Heart left ventricle (tissue), 16 donors: ENCODE results near the gene CGB2. TPM values are rescaled to one million over a fixed set of nuclear protein-coding genes. Genes with fewer than 3 reads are reported as not detected.

Experiments used
- ATAC-seq, 4 donors: fragments of 200-7000 bp; cut with Tn5 transposase; one replicate each; pipeline ENCODE4 v1.9.1; 2020 to 2022; ENCODE audit warnings: moderate library complexity in 4 of 4, mild to moderate bottlenecking in 3 of 4, moderate number of reproducible peaks in 1 of 4
- DNase-seq, 5 donors: peaks; one replicate each; pipeline ENCODE4 v3.0.0-alpha.2; 2020
- H3K27ac ChIP-seq, 12 donors: fragments of 200-600 bp; sonication (generic) in 4 of 12; one replicate each; pipeline versions ENCODE4 v1.5.0 to v1.8.0; 2016 to 2022; ENCODE audit warnings: mild to moderate bottlenecking in 2 of 12
- H3K27me3 ChIP-seq, 9 donors: fragments of 200-600 bp; sonication (generic) in 2 of 9; one replicate each; pipeline versions ENCODE4 v1.5.1 to v1.8.0; 2016 to 2022; ENCODE audit warnings: mild to moderate bottlenecking in 3 of 9
- H3K36me3 ChIP-seq, 9 donors: fragments of 200-600 bp; sonication (generic) in 2 of 9; one replicate each; pipeline versions ENCODE4 v1.5.0 to v1.8.0; 2018 to 2022; ENCODE audit warnings: mild to moderate bottlenecking in 2 of 9
- H3K4me1 ChIP-seq, 12 donors: fragments of 200-600 bp; sonication (generic) in 4 of 12; one replicate each; pipeline versions ENCODE4 v1.5.0 to v1.8.0; 2016 to 2022; ENCODE audit warnings: mild to moderate bottlenecking in 3 of 12
- H3K4me3 ChIP-seq, 12 donors: fragments of 200-600 bp; sonication (generic) in 4 of 12; one replicate each; pipeline versions ENCODE4 v1.5.0 to v1.8.0; 2017 to 2022; ENCODE audit warnings: mild to moderate bottlenecking in 9 of 12, moderate library complexity in 4 of 12
- H3K9me3 ChIP-seq, 12 donors: fragments of 200-600 bp; sonication (generic) in 4 of 12; one replicate each; pipeline versions ENCODE4 v1.5.0 to v1.8.0; 2016 to 2022; ENCODE audit warnings: mild to moderate bottlenecking in 1 of 12
- CTCF ChIP-seq, 12 donors: fragments of 200-600 bp; sonication (generic) in 4 of 12; IDR thresholded peaks; one replicate each; pipeline versions ENCODE4 v1.5.0 to v1.8.0; 2018 to 2022; ENCODE audit warnings: antibody characterized with exemption in 12 of 12, mild to moderate bottlenecking in 5 of 12
- POLR2A ChIP-seq, 2 donors: fragments of 450-650 bp; IDR thresholded peaks; one replicate each; pipeline ENCODE4 v1.6.1; 2017; ENCODE audit warnings: antibody characterized with exemption in 2 of 2, mild to moderate bottlenecking in 2 of 2, moderate library complexity in 2 of 2
- WGBS, 4 donors: extraction: QIAGEN DNeasy Blood & Tissue Kit in 2 of 4; methylation state at CpG; one replicate each; pipeline versions ENCODE4 v1.1.5 to v1.1.7; 2013 to 2018; 5-methylcytosine and 5-hydroxymethylcytosine counted together
- intact Hi-C, 10 donors: fragments of 100-400 bp; cut with DNase I; formaldehyde crosslinking; loops; one replicate each; pipeline versions ENCODE4 v1.11.1 to v1.14.2; 2022
- polyA plus RNA-seq, 2 donors: library from polyadenylated mRNA; stranded (reverse); fragments of 200-250 nt; gene quantifications; one replicate each; pipeline ENCODE4 v1.2.3, GENCODE V29; 2013
- total RNA-seq, 9 donors: library from RNA; depleted of rRNA in 2 of 9; stranded (reverse); fragments of >200 nt in 2 of 9; fragmentation: NEBNext Ultra II Directional in 3 of 9; extraction: Animal tissue kit (Norgen Biotek cat#: 25700) in 3 of 9; gene quantifications; one replicate each; pipeline versions ENCODE4 v1.1.0 to v1.2.4, GENCODE V29; 2016 to 2023
- donor health status: ischemic (EF 13 %, LVEDD 7.1; RV severe dilation, severe dysfunction).
- donor health status: healthy with polysubstance abuse.
- donor health status: DM: no; HTN: yes; CAD: no.
- donor health status: DM: no; HTN: no; CAD: no.
- donor health status: ischemic (EF 25% LVEDD 6.9; RV normal size, moderate dysfunction).
- donor health status: ischemic (EF 25% LVEDD 5.7; RV mildly dilated, moderate dysfunction).
- donor health status: healthy.
- donor health status: DM: yes; HTN: yes; CAD: no.
- donor health status: ischemic (EF 35%, LVEDD 5.7; RV mildly dilated, moderate dysfunction).
- donor health status: nonischemic (EF 11% LVEDD 7.7; RV severe dilation, severe dysfunction).
- donor health status: DM: yes; HTN: yes; CAD: no.
- donor health status: PGD.
- donor health status: ischemic (EF 29% LVEDD 5.4; RV normal size, mild dysfunction).
- donor health status: nonischemic (EF 23%, LVEDD 6.1; RV moderate dilation, normal function).

CGB2 gene
- total and polyA plus RNA-seq, 11 donors = not detected

GRCh38 chr19:49058562-49058961 is 26.9 kb downstream of the CGB2 start:
- H3K4me1 ChIP-seq = peaks cover 0 to 24% (median 10%) of the 10 kb centered on the region in 12 donors
- H3K27me3 ChIP-seq = peaks cover 0 to 45% (median 6%) of the 10 kb centered on the region in 9 donors
- no peak overlapping the region for H3K4me3 ChIP-seq
- DNase-seq (no peak), ATAC-seq (no peak)
- intact Hi-C loops = no loop called here
- no peak for TF ChIP-seq POLR2A (IDR thresholded peaks at IDR 0.05)
- no peak for TF ChIP-seq CTCF (IDR thresholded peaks at IDR 0.05)
- H3K27ac ChIP-seq = no peak overlapping the region
- H3K36me3 ChIP-seq = no peaks in the 10 kb centered on the region
- 54 to 68% (median 58%) methylated on average over 10 of the region's 10 CpGs for WGBS, 4 donors
- no peaks in the 10 kb centered on the region for H3K9me3 ChIP-seq

- intact Hi-C loops = no loop called here
These were observed 27.4 kb downstream of the CGB2 start for GRCh38 chr19:49059053-49059452.

GRCh38 chr19:49061000-49061399 is 29.3 kb downstream of the CGB2 start:
- Histone ChIP-seq H3K4me1 (peaks cover 0 to 33% (median 16%) of the 10 kb centered on the region in 12 donors), H3K27me3 (peaks cover 0 to 62% (median 20%) of the 10 kb centered on the region in 9 donors), H3K36me3 (no peaks in the 10 kb centered on the region), H3K27ac (no peak overlapping the region), H3K4me3 (no peak overlapping the region), H3K9me3 (no peaks in the 10 kb centered on the region)
- TF ChIP-seq CTCF (IDR thresholded peaks at IDR 0.05) (no peak), POLR2A (IDR thresholded peaks at IDR 0.05) (no peak)
- 90 to 100% (median 97%) methylated on average over 2 of the region's 2 CpGs for WGBS, 4 donors
- ATAC-seq (no peak), DNase-seq (no peak)
- intact Hi-C loops = no loop called here

More at GRCh38 chr19:49059053-49059452, 27.4 kb downstream of the CGB2 start:
- no peak for TF ChIP-seq POLR2A (IDR thresholded peaks at IDR 0.05)
- no peak for TF ChIP-seq CTCF (IDR thresholded peaks at IDR 0.05)
- Histone ChIP-seq H3K36me3 (no peaks in the 10 kb centered on the region), H3K4me1 (peaks cover 0 to 24% (median 10%) of the 10 kb centered on the region in 12 donors), H3K4me3 (no peak overlapping the region), H3K27me3 (peaks cover 0 to 50% (median 6%) of the 10 kb centered on the region in 9 donors), H3K9me3 (no peaks in the 10 kb centered on the region), H3K27ac (no peak overlapping the region)
- no peak for DNase-seq
- ATAC-seq = no peak
- WGBS, 4 donors = 62 to 66% (median 63%) methylated on average over 9 of the region's 9 CpGs

- intact Hi-C loops = no loop called here
- Histone ChIP-seq H3K36me3 (no peaks in the 10 kb centered on the region), H3K27ac (no peak overlapping the region), H3K9me3 (no peaks in the 10 kb centered on the region), H3K4me1 (peaks cover 0 to 29% (median 16%) of the 10 kb centered on the region in 12 donors), H3K27me3 (peaks cover 0 to 64% (median 20%) of the 10 kb centered on the region in 9 donors), H3K4me3 (no peak overlapping the region)
- no peak for DNase-seq
- 75 to 84% (median 79%) methylated on average over 18 to 25 of the region's 25 CpGs for WGBS, 4 donors
- TF ChIP-seq CTCF (IDR thresholded peaks at IDR 0.05) = no peak
- TF ChIP-seq POLR2A (IDR thresholded peaks at IDR 0.05) = no peak
- no peak for ATAC-seq
These were observed 29.8 kb downstream of the CGB2 start for GRCh38 chr19:49061445-49061844.
